ENCODE measurements around the gene CLDN6.

GRCh38 chr16:2970563-2970962 is 47.4 kb downstream of the CLDN6 start:
- TF ChIP-seq CTCF (IDR thresholded peaks at IDR 0.05) (no peak), POLR2AphosphoS5 (IDR thresholded peaks at IDR 0.05) (no peak), POLR2A (IDR thresholded peaks at IDR 0.05) (no peak)

Data from stomach (tissue), 4 donors.